SK-N-SH treated with all-trans-retinoic acid at 6 μM for 48 hours (cell line): ENCODE data around the gene CEP152.
A peak's percentile ranks its signal among the peaks of the same experiment; 100 is the strongest.

Source experiments
- ATAC-seq: fragments of 200-7000 bp; cut with Tn5 transposase; 3 replicates; pipeline ENCODE4 v1.9.1; 2020; ENCODE audit warnings: mild to moderate bottlenecking, moderate library complexity
- ARNTL ChIP-seq: fragments of 450-650 bp; formaldehyde crosslinking; IDR thresholded peaks from 2 replicates; pipeline ENCODE4 v1.5.0; 2020; ENCODE audit warnings: low read depth, mild to moderate bottlenecking, moderate library complexity, borderline replicate concordance
- BACH2 ChIP-seq: fragments of 250-450 bp; sonication (Bioruptor Pico); IDR thresholded peaks from 2 replicates; pipeline ENCODE4 v1.9.0; 2021; ENCODE audit warnings: mild to moderate bottlenecking, borderline replicate concordance
- CSDC2 ChIP-seq: fragments of 250-450 bp; sonication (Bioruptor Pico); IDR thresholded peaks from 2 replicates; pipeline ENCODE4 v1.5.0; 2020; ENCODE audit warnings: mild to moderate bottlenecking, moderate library complexity
- GLIS3 ChIP-seq: fragments of 250-450 bp; sonication (Bioruptor Pico); IDR thresholded peaks from 2 replicates; pipeline ENCODE4 v1.5.0; 2020; ENCODE audit warnings: mild to moderate bottlenecking, moderate library complexity
- ISL1 ChIP-seq: fragments of 250-450 bp; sonication (Bioruptor Pico); IDR thresholded peaks from 2 replicates; pipeline ENCODE4 v2.1.2; 2022; ENCODE audit warnings: mild to moderate bottlenecking, moderate library complexity
- PPARA ChIP-seq: fragments of 250-450 bp; sonication (Bioruptor Pico); IDR thresholded peaks from 2 replicates; pipeline ENCODE4 v1.5.0; 2020; ENCODE audit warnings: mild to moderate bottlenecking, borderline replicate concordance
- RARB ChIP-seq: fragments of 250-450 bp; sonication (Bioruptor Pico); IDR thresholded peaks from 2 replicates; pipeline ENCODE4 v1.8.0; 2021; ENCODE audit warnings: mild to moderate bottlenecking, moderate library complexity
- SNAI2 ChIP-seq: fragments of 250-450 bp; sonication (Bioruptor Pico); IDR thresholded peaks from 2 replicates; pipeline ENCODE4 v1.5.0; 2020; ENCODE audit warnings: mild to moderate bottlenecking, moderate library complexity
- TCF4 ChIP-seq: fragments of 250-450 bp; sonication (Bioruptor Pico); IDR thresholded peaks from 2 replicates; pipeline ENCODE4 v1.8.0; 2021; ENCODE audit warnings: mild to moderate bottlenecking, moderate library complexity, borderline replicate concordance
- TOX ChIP-seq: fragments of 250-450 bp; sonication (Bioruptor Pico); IDR thresholded peaks from 2 replicates; pipeline ENCODE4 v1.8.0; 2021; ENCODE audit warnings: mild to moderate bottlenecking, moderate library complexity, borderline replicate concordance
- ZC3H10 ChIP-seq: fragments of 250-450 bp; sonication (Bioruptor Pico); IDR thresholded peaks from 2 replicates; pipeline ENCODE4 v1.5.1; 2021; ENCODE audit warnings: mild to moderate bottlenecking, moderate library complexity
- ZFP3 ChIP-seq: fragments of 250-450 bp; sonication (Bioruptor Pico); IDR thresholded peaks from 2 replicates; pipeline ENCODE4 v1.5.0; 2020; ENCODE audit warnings: mild to moderate bottlenecking, moderate library complexity
- ZFP30 ChIP-seq: fragments of 450-650 bp; formaldehyde crosslinking; IDR thresholded peaks from 2 replicates; pipeline ENCODE4 v1.5.0; 2022; ENCODE audit warnings: mild to moderate bottlenecking, moderate library complexity
- ZNF565 ChIP-seq: fragments of 450-650 bp; formaldehyde crosslinking; conservative IDR thresholded peaks from 2 replicates; pipeline ENCODE4 v1.5.0; 2020; ENCODE audit warnings: low read depth, mild to moderate bottlenecking, moderate library complexity
- ZNF70 ChIP-seq: fragments of 450-650 bp; formaldehyde crosslinking; IDR thresholded peaks from 2 replicates; pipeline ENCODE4 v1.5.0; 2020; ENCODE audit warnings: mild to moderate bottlenecking, moderate library complexity
- ZNF8 ChIP-seq: fragments of 450-650 bp; formaldehyde crosslinking; IDR thresholded peaks from 2 replicates; pipeline ENCODE4 v1.5.0; 2020; ENCODE audit warnings: mild to moderate bottlenecking, moderate library complexity
- TF ChIP-seq, protein P1 (sequence below): fragments of 250-450 bp; sonication (Bioruptor Pico); IDR thresholded peaks from 2 replicates; pipeline ENCODE4 v1.5.0; 2020; ENCODE audit warnings: mild to moderate bottlenecking, moderate library complexity
- TF ChIP-seq, protein P2 (sequence below): fragments of 250-450 bp; sonication (Bioruptor Pico); IDR thresholded peaks from 2 replicates; pipeline ENCODE4 v1.8.0; 2021; ENCODE audit warnings: low read depth, mild to moderate bottlenecking, moderate library complexity, borderline replicate concordance
- TF ChIP-seq, protein P3 (sequence below): fragments of 250-450 bp; sonication (Bioruptor Pico); IDR thresholded peaks from 2 replicates; pipeline ENCODE4 v1.5.1; 2020; ENCODE audit warnings: low read depth, mild to moderate bottlenecking, moderate library complexity
- TF ChIP-seq, protein P4 (sequence below): fragments of 250-450 bp; sonication (Bioruptor Pico); IDR thresholded peaks from 2 replicates; pipeline ENCODE4 v1.8.0; 2020; ENCODE audit warnings: mild to moderate bottlenecking, moderate library complexity, borderline replicate concordance
- TF ChIP-seq, protein P5 (sequence below): fragments of 250-450 bp; sonication (Bioruptor Pico); IDR thresholded peaks from 2 replicates; pipeline ENCODE4 v1.5.1; 2021; ENCODE audit warnings: mild to moderate bottlenecking, moderate library complexity

The CEP152 gene

DNA sequence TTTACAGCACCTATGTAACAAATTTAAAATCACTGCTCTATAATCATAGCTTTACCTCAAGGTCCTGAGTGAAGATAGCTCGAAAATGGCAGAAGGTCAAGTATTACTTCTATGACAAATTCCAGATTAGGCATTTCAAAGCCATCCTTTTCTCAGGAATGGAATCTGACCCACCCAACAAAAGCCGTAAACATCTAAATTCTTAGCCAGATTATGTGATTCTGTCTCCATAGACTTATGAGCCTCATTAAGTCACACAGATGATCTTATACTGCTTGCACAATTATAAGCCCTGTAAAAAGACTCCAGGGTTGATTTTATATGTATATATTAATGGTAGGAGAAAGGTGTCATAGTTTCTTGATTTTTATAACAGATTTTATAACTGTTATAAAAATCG is 56.9 kb downstream of the CEP152 start:
- TF ChIP-seq PPARA (CRISPR knock-in tag): no peak
- TF ChIP-seq ZNF70: no peak
- no peak for TF ChIP-seq TOX
- no peak for TF ChIP-seq ZC3H10 (CRISPR knock-in tag)
- TF ChIP-seq, protein P1, sequence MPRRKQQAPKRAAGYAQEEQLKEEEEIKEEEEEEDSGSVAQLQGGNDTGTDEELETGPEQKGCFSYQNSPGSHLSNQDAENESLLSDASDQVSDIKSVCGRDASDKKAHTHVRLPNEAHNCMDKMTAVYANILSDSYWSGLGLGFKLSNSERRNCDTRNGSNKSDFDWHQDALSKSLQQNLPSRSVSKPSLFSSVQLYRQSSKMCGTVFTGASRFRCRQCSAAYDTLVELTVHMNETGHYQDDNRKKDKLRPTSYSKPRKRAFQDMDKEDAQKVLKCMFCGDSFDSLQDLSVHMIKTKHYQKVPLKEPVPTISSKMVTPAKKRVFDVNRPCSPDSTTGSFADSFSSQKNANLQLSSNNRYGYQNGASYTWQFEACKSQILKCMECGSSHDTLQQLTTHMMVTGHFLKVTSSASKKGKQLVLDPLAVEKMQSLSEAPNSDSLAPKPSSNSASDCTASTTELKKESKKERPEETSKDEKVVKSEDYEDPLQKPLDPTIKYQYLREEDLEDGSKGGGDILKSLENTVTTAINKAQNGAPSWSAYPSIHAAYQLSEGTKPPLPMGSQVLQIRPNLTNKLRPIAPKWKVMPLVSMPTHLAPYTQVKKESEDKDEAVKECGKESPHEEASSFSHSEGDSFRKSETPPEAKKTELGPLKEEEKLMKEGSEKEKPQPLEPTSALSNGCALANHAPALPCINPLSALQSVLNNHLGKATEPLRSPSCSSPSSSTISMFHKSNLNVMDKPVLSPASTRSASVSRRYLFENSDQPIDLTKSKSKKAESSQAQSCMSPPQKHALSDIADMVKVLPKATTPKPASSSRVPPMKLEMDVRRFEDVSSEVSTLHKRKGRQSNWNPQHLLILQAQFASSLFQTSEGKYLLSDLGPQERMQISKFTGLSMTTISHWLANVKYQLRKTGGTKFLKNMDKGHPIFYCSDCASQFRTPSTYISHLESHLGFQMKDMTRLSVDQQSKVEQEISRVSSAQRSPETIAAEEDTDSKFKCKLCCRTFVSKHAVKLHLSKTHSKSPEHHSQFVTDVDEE (CRISPR knock-in tag): no peak
- TF ChIP-seq RARB (CRISPR knock-in tag): no peak
- TF ChIP-seq, protein P2, sequence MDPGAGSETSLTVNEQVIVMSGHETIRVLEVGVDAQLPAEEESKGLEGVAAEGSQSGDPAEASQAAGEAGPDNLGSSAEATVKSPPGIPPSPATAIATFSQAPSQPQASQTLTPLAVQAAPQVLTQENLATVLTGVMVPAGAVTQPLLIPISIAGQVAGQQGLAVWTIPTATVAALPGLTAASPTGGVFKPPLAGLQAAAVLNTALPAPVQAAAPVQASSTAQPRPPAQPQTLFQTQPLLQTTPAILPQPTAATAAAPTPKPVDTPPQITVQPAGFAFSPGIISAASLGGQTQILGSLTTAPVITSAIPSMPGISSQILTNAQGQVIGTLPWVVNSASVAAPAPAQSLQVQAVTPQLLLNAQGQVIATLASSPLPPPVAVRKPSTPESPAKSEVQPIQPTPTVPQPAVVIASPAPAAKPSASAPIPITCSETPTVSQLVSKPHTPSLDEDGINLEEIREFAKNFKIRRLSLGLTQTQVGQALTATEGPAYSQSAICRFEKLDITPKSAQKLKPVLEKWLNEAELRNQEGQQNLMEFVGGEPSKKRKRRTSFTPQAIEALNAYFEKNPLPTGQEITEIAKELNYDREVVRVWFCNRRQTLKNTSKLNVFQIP: no peak
- no peak for TF ChIP-seq ZFP3
- TF ChIP-seq BACH2 (CRISPR knock-in tag): no peak
- TF ChIP-seq ZFP30 (CRISPR knock-in tag): no peak
- TF ChIP-seq, protein P3, sequence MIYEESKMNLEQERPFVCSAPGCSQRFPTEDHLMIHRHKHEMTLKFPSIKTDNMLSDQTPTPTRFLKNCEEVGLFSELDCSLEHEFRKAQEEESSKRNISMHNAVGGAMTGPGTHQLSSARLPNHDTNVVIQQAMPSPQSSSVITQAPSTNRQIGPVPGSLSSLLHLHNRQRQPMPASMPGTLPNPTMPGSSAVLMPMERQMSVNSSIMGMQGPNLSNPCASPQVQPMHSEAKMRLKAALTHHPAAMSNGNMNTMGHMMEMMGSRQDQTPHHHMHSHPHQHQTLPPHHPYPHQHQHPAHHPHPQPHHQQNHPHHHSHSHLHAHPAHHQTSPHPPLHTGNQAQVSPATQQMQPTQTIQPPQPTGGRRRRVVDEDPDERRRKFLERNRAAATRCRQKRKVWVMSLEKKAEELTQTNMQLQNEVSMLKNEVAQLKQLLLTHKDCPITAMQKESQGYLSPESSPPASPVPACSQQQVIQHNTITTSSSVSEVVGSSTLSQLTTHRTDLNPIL (CRISPR knock-in tag): no peak
- ATAC-seq: no peak

DNA sequence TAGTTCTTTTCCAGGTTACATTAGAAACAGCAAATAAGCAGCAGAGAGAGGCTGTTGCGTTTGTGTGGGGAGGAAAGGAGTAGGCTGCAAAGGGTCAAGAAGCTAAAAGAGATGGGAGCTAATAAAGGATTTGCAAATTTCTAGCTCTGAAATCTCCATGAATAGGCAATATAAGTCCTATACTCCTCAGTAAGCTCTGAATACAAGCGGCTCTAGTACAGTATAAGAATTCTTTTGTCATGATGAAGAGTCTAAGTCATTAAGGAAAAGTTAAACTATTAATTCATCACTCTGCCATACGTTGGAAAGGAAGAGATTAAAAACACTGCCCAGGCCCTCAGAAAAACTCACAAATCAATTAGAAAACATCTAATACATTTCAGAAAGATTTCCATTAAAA is 59.3 kb downstream of the CEP152 start:
- TF ChIP-seq ZNF70 (no peak), BACH2 (CRISPR knock-in tag) (no peak), SNAI2 (CRISPR knock-in tag) (no peak), CSDC2 (CRISPR knock-in tag) (no peak), ISL1 (CRISPR knock-in tag) (no peak)
- TF ChIP-seq, protein P4, sequence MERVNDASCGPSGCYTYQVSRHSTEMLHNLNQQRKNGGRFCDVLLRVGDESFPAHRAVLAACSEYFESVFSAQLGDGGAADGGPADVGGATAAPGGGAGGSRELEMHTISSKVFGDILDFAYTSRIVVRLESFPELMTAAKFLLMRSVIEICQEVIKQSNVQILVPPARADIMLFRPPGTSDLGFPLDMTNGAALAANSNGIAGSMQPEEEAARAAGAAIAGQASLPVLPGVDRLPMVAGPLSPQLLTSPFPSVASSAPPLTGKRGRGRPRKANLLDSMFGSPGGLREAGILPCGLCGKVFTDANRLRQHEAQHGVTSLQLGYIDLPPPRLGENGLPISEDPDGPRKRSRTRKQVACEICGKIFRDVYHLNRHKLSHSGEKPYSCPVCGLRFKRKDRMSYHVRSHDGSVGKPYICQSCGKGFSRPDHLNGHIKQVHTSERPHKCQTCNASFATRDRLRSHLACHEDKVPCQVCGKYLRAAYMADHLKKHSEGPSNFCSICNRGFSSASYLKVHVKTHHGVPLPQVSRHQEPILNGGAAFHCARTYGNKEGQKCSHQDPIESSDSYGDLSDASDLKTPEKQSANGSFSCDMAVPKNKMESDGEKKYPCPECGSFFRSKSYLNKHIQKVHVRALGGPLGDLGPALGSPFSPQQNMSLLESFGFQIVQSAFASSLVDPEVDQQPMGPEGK (CRISPR knock-in tag): no peak
- ATAC-seq: peak; percentile 40; the same call in 2 of the 3 replicates

DNA sequence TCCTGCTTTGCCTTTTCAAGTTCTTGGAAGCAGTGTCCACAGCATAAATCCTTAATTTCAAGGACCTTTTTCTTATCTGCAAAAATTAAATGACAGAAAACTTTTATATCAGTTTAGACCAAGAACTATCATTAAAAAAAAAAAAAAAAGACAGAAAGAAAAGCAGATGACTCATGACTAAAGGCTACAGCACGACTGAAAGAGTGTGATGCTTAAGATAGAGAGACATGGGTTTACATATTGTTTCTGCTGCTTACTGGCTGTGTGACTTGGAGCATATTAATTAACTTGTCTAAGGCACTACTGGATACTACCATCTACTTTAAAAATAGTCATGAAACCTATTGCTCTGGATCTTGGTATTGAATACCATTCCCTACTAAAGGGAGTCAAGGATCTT is 62.3 kb downstream of the CEP152 start:
- TF ChIP-seq ISL1 (CRISPR knock-in tag) (0 out of 2 replicates have a peak, but pooled peaks have one; percentile 9), RARB (CRISPR knock-in tag) (no peak)
- TF ChIP-seq, all 23 proteins: peak for 1
- peak; percentile 71 for ATAC-seq

DNA sequence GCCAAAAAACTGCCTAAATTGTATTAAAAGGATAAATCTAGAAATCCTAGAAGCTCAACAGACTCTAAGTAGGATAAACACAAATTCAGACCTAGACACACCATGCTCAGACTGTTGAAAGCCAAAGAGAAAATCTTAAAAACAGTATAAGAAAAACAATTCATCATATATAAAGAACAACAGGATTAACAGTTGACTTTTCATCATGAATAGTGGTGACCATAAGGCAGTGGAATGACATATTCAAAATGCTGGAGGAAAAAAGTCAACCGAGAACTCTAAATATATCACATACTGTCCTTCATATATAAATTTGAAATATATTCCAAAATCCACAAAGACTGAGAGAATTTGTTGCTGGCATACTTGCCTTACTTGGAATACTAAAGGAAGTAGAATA is 77.3 kb downstream of the CEP152 start:
- ATAC-seq: no peak
- TF ChIP-seq CSDC2 (CRISPR knock-in tag) (no peak), ISL1 (CRISPR knock-in tag) (no peak)

DNA sequence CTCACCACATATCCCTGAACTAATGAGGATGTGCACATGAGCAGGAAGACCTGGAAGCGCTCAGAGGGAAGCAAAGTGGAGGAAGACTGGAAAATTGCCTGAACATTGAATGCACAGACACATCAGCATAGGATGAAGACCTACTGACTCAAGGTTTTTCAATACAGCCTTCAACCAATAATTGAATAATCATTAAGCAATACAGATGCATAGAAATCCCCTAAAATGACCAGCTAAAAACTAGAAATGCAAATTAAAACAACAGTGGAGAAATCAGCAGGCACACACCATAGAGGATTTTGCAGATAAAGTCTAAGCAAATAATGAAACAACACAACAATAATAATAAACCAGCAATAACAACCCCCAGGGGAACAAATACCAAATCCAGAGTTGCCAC is 80.4 kb downstream of the CEP152 start:
- ATAC-seq: no peak
- TF ChIP-seq ZFP30 (CRISPR knock-in tag): no peak
- no peak for TF ChIP-seq ZNF70
- TF ChIP-seq BACH2 (CRISPR knock-in tag): no peak
- TF ChIP-seq CSDC2 (CRISPR knock-in tag): no peak
- TF ChIP-seq TCF4 (CRISPR knock-in tag): no peak
- TF ChIP-seq, protein P4 (CRISPR knock-in tag): no peak
- no peak for TF ChIP-seq SNAI2 (CRISPR knock-in tag)
- no peak for TF ChIP-seq ZNF8 (CRISPR knock-in tag)
- no peak for TF ChIP-seq GLIS3 (CRISPR knock-in tag)
- no peak for TF ChIP-seq ARNTL
- no peak for TF ChIP-seq RARB (CRISPR knock-in tag)
- TF ChIP-seq ZNF565 (CRISPR knock-in tag): no peak
- TF ChIP-seq ZC3H10 (CRISPR knock-in tag): no peak
- TF ChIP-seq, protein P5, sequence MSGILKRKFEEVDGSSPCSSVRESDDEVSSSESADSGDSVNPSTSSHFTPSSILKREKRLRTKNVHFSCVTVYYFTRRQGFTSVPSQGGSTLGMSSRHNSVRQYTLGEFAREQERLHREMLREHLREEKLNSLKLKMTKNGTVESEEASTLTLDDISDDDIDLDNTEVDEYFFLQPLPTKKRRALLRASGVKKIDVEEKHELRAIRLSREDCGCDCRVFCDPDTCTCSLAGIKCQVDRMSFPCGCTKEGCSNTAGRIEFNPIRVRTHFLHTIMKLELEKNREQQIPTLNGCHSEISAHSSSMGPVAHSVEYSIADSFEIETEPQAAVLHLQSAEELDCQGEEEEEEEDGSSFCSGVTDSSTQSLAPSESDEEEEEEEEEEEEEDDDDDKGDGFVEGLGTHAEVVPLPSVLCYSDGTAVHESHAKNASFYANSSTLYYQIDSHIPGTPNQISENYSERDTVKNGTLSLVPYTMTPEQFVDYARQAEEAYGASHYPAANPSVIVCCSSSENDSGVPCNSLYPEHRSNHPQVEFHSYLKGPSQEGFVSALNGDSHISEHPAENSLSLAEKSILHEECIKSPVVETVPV: no peak
